ENCODE data around the gene RRP1B. TPM values are rescaled to one million over a fixed set of nuclear protein-coding genes. Genes with fewer than 3 reads are reported as not detected.

RRP1B gene
- total and polyA plus RNA-seq, 2 donors (not counting 1 experiment from before 2014, with no cell fraction given) = 11.7 to 20.3 TPM

DNA sequence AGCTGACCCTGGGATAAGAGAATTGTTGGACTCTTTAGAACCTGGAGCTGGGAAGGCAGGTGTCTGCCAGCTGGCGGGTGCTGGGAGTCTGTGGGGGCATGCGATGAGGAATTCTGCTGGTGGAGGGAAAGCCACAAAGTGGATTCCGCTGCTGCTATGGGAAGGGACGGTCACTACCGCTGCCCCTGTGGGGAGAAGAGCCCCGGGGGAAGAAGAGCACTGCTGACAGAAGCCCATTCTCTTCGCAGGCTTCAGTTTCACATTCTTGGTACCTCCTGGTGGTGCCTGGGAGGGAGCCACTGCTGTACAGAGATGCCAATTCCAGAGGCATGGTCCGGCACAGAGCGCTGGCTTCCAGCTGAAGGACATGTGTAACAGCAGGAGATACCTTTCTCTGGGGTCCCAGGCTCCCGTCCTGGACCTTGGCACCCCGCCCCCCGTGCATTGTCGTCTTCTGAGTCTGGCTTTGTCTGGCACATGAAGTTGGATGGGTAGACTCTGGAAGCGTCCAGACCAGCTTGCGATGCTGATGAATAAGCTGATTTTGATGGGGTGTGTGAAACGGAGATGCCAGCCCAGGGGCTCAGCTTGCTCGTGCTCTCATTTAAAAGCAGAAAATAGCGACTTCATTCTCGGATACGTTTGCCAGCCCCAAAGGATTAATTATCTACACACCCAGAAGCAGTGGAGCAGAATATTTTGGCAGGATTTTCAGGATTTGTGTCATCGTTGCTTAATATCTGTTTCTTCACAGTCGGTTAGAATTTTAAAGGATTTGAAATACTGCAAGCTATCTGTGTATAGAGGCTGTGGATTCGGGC lies 72.7 kb downstream of the RRP1B start:
- Histone ChIP-seq H3K4me3 (replicated peaks in 1 of 4; ENCODE audit: control extremely low read depth in 1 of 4, insufficient read depth in 1 of 4, low read depth in 3 of 4, low read length in 4 of 4) (no peak overlapping the region), H3K79me2 (ENCODE audit: control insufficient read depth, insufficient read depth, low read length) (peaks cover 43% of the 10 kb centered on the region), H3K27ac (ENCODE audit: insufficient read depth, low read length) (peak overlapping the region; percentile 6), H3K27me3 (ENCODE audit: control insufficient read depth, insufficient read depth, low read length) (no peaks in the 10 kb centered on the region), H2AFZ (ENCODE audit: low read length) (no peak overlapping the region), H3K4me1 (ENCODE audit: control insufficient read depth, extremely low read depth, insufficient read depth, low read length) (peaks cover 34% of the 10 kb centered on the region), H3K4me2 (ENCODE audit: extremely low read depth, insufficient read depth, low read length) (peak overlapping the region; percentile 62), H3K36me3 (ENCODE audit: control insufficient read depth, insufficient read depth, low read length) (peaks cover 6% of the 10 kb centered on the region), H4K20me1 (ENCODE audit: control insufficient read depth, extremely low read depth, insufficient read depth, low read length) (no peaks in the 10 kb centered on the region), H3K9ac (ENCODE audit: insufficient read depth, low read length) (no peak overlapping the region), H3K9me3 (ENCODE audit: control insufficient read depth, insufficient read depth, low read depth, low read length) (no peaks in the 10 kb centered on the region)
- DNase-seq (ENCODE audit: low read depth in 2 of 2) = peak; percentile 66 to 77
- no peak for TF ChIP-seq EZH2 (IDR thresholded peaks at IDR 0.05; ENCODE audit: low read length, missing control alignments)
- no peak for TF ChIP-seq CTCF (conservative IDR thresholded peaks at IDR 0.05 in 1 of 2, IDR thresholded peaks at IDR 0.05 in 1 of 2; ENCODE audit: low read depth in 1 of 2, low read length in 2 of 2)

GRCh38 chr21:43733060-43733459 lies 73.7 kb downstream of the RRP1B start:
- peaks cover 6% of the 10 kb centered on the region for H3K36me3 ChIP-seq (ENCODE audit: control insufficient read depth, insufficient read depth, low read length)
- no peak overlapping the region for H3K9ac ChIP-seq (ENCODE audit: insufficient read depth, low read length)
- TF ChIP-seq EZH2 (IDR thresholded peaks at IDR 0.05; ENCODE audit: low read length, missing control alignments) (no peak), CTCF (conservative IDR thresholded peaks at IDR 0.05 in 1 of 2, IDR thresholded peaks at IDR 0.05 in 1 of 2; ENCODE audit: low read depth in 1 of 2, low read length in 2 of 2) (no peak)
- H3K4me1 ChIP-seq (ENCODE audit: control insufficient read depth, extremely low read depth, insufficient read depth, low read length) = peaks cover 25% of the 10 kb centered on the region
- DNase-seq (ENCODE audit: low read depth in 2 of 2) = no peak
- H3K4me3 ChIP-seq (replicated peaks in 1 of 4; ENCODE audit: control extremely low read depth in 1 of 4, insufficient read depth in 1 of 4, low read depth in 3 of 4, low read length in 4 of 4) = peak overlapping the region in 1 of 4 experiments; percentile 17
- H3K9me3 ChIP-seq (ENCODE audit: control insufficient read depth, insufficient read depth, low read depth, low read length) = no peaks in the 10 kb centered on the region
- H3K4me2 ChIP-seq (ENCODE audit: extremely low read depth, insufficient read depth, low read length) = peak overlapping the region; percentile 62
- H3K27me3 ChIP-seq (ENCODE audit: control insufficient read depth, insufficient read depth, low read length) = no peaks in the 10 kb centered on the region
- peak overlapping the region; percentile 81 for H3K27ac ChIP-seq (ENCODE audit: insufficient read depth, low read length)
- H3K79me2 ChIP-seq (ENCODE audit: control insufficient read depth, insufficient read depth, low read length) = peaks cover 35% of the 10 kb centered on the region
- no peak overlapping the region for H2AFZ ChIP-seq (ENCODE audit: low read length)
- no peaks in the 10 kb centered on the region for H4K20me1 ChIP-seq (ENCODE audit: control insufficient read depth, extremely low read depth, insufficient read depth, low read length)

DNA sequence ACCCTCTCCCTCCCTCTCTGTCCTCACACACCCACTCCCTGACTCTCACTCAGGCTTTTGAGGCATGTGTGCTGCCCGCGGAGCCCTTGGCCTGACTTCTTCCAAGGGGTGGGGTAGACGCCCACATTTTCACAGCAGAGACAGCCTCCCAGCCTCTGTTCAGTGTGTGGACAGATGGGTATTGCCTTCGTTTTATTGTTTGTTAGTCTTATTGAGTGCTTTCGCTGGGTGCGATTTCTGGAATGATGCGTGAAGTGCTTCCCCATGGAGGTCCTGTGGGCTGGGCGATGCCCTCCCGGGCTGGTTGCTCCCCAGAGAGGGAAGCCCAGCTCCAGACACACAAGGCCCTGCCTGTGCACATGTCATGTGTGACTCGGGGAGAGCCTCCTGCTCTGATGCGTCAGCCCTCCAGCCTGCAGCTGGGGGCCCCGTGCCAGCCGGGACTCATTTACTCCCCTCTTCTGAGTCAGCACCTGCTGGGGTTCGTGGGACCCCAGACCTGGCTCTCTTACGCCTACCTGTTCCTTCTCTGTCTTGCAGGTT lies 74.2 kb downstream of the RRP1B start:
- TF ChIP-seq EZH2 (IDR thresholded peaks at IDR 0.05; ENCODE audit: low read length, missing control alignments) = no peak
- no peak overlapping the region for H3K9ac ChIP-seq (ENCODE audit: insufficient read depth, low read length)
- H3K27ac ChIP-seq (ENCODE audit: insufficient read depth, low read length) = peak overlapping the region; percentile 81
- H3K9me3 ChIP-seq (ENCODE audit: control insufficient read depth, insufficient read depth, low read depth, low read length) = no peaks in the 10 kb centered on the region
- H3K27me3 ChIP-seq (ENCODE audit: control insufficient read depth, insufficient read depth, low read length) = no peaks in the 10 kb centered on the region
- H4K20me1 ChIP-seq (ENCODE audit: control insufficient read depth, extremely low read depth, insufficient read depth, low read length) = no peaks in the 10 kb centered on the region
- H3K4me3 ChIP-seq (replicated peaks in 1 of 4; ENCODE audit: control extremely low read depth in 1 of 4, insufficient read depth in 1 of 4, low read depth in 3 of 4, low read length in 4 of 4) = peak overlapping the region in 1 of 4 experiments; percentile 17
- peak overlapping the region; percentile 62 for H3K4me2 ChIP-seq (ENCODE audit: extremely low read depth, insufficient read depth, low read length)
- peak; percentile 62 to 85 for DNase-seq (ENCODE audit: low read depth in 2 of 2)
- peaks cover 24% of the 10 kb centered on the region for H3K4me1 ChIP-seq (ENCODE audit: control insufficient read depth, extremely low read depth, insufficient read depth, low read length)
- H2AFZ ChIP-seq (ENCODE audit: low read length) = no peak overlapping the region
- H3K79me2 ChIP-seq (ENCODE audit: control insufficient read depth, insufficient read depth, low read length) = peaks cover 34% of the 10 kb centered on the region
- H3K36me3 ChIP-seq (ENCODE audit: control insufficient read depth, insufficient read depth, low read length) = peaks cover 6% of the 10 kb centered on the region
